ENCODE results near the gene EYS. TPM values are rescaled to one million over a fixed set of nuclear protein-coding genes. Genes with fewer than 3 reads are reported as not detected.
A peak's percentile ranks its signal among the peaks of the same experiment; 100 is the strongest.

The EYS gene
- total RNA-seq, 1 experiment from 2014 or later: not detected

DNA sequence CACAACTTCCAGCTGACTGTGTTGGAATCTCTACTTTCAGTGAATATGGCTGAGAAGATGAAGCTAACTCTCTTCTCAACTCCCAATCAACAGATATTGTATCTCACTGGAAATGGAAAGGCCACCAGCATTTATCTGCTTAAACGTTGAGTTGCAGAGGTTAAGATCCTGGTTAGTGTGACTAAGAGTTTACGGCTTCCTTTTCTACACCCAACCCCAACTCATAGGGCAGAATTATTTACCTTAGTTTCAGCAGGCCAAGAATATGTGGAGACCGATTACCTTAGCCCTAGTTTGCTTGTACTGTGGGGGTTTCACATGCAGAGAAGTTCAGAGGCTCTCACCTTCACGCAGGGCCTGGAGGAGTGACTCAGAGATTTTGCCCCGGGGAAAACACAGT is 1026.6 kb downstream of the EYS start:
- DNase-seq (ENCODE audit: extremely low read depth, low read depth): no peak

DNA sequence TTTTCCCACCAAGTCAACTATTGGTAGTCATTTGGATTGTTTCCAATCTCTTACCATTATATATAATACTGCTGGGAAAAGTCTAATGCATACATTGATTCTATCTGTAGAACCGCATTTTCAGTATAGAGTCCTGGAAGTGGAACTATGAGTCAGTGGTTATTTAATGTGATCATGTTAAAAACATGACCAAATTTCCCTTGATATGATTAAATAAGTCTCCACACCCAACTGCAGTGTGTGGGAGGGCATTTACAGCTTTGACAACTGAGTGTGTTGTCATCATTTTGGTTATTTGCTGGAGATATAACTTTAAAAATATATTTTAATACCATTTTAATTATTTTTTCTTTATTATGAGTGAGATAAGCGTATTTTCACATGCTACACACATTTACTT is 1027.6 kb downstream of the EYS start:
- DNase-seq (ENCODE audit: extremely low read depth, low read depth): no peak

- DNase-seq (ENCODE audit: extremely low read depth, low read depth): no peak
Measured at GRCh38 chr6:64672651-64673050, 1034.4 kb downstream of the EYS start.

- no peak for DNase-seq (ENCODE audit: extremely low read depth, low read depth)
Measured at GRCh38 chr6:64672131-64672530, 1034.9 kb downstream of the EYS start.

- no peak for DNase-seq (ENCODE audit: extremely low read depth, low read depth)
Measured at GRCh38 chr6:64665137-64665536, 1041.9 kb downstream of the EYS start.

GRCh38 chr6:64664480-64664879 is 1042.5 kb downstream of the EYS start:
- no peak for DNase-seq (ENCODE audit: extremely low read depth, low read depth)

DNA sequence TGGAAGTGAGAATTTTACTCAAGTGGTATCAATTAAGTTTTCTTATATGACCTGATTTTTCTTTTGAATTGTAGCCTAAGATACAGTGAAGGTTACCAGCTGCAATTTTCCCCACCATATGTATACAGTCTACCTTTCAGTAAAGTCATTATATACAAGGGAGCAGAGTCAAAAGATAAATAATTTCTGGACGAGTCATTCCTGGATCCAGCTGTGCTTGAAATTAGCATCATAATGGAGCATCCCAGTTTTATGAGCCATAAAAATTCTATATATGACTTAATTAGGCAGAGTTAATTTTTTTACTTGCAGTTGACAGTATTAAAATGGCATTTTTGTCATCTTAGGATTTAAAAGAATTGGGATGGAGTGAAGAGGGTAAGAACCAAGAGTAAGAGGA is 1063.0 kb downstream of the EYS start:
- DNase-seq (ENCODE audit: extremely low read depth, low read depth): no peak

- no peak for DNase-seq (ENCODE audit: extremely low read depth, low read depth)
Measured at GRCh38 chr6:64630901-64631300, 1076.1 kb downstream of the EYS start.

DNA sequence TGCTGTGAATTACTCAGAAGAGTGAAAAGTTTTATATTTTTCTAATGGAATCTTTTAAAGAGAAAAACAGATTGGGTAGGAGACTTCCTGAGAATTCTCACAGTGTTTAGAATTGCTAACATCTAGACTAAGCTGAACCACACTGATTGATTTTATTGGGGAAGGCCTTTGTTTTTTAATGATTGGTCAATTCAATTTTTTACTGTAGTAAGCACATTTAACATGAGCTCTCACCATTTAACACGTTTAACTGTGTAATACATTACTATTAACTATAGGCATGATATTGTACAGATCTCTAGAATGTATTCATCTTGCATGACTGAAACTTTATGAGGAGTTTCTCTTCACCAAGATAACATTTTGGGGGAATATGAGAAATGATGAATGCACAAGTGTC is 1084.1 kb downstream of the EYS start:
- no peak for DNase-seq (ENCODE audit: extremely low read depth, low read depth)

DNA sequence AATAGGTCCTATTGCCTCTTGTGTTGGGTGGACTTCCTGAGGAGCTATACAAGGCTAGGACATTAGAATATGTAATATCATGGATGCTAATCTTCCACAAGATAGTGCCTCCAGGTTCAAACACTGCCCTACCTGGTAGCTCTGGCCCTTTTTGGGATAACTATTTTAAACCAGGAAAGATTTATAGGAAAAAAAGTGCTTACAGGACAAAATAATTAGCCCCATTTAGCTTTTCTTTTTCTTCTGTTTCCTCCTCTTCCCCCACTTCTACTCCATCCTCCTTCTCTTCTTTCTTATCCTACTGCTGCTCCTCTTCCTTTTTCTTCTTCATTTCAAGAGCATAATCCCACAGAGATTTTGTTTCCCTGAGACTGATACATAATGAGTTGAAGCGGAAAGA is 1104.0 kb downstream of the EYS start:
- no peak for DNase-seq (ENCODE audit: extremely low read depth, low read depth)

DNA sequence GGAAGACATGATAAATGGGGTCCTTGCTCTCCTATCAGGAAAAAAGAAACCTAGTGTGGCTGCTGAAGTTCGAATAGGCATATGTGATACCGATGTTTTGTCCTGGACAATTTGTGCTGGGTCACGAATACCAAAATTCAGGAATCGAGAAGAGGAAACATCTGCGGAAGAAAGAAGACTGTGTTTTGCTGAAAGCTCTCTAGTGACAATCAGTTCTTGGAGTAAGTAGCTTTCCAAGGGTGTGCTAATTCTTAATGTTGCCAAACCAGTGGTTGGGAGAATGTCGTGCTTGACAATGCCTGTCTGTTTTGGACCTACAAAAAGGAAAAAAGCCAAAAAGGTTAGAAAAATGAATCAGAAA is 1115.4 kb downstream of the EYS start:
- DNase-seq (ENCODE audit: extremely low read depth, low read depth): no peak

GRCh38 chr6:64590965-64591675 is 1115.9 kb downstream of the EYS start:
- DNase-seq (ENCODE audit: extremely low read depth, low read depth): no peak

DNA sequence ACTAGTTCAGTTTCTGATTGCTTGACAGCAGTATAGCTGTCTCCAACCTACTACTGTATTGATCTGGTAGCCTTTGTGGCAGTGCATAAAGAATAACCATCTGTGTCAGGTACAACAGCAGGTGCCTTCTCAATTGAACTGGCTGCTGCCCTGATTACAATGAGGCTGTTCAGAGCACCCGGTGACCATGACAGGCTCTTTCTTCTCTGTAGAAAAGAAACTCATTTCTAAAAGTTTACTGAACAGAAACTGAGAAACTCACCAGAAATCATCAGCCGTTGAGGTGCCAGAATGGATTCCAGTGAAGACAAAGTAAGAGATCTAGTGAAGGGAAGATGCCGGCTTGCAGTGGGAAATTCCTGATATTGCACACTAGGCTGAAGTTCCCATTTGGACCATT is 1117.1 kb downstream of the EYS start:
- DNase-seq (ENCODE audit: extremely low read depth, low read depth): no peak

- peak; percentile 0 for DNase-seq (ENCODE audit: extremely low read depth, low read depth)
Measured at GRCh38 chr6:64580346-64580745, 1126.7 kb downstream of the EYS start.

DNA sequence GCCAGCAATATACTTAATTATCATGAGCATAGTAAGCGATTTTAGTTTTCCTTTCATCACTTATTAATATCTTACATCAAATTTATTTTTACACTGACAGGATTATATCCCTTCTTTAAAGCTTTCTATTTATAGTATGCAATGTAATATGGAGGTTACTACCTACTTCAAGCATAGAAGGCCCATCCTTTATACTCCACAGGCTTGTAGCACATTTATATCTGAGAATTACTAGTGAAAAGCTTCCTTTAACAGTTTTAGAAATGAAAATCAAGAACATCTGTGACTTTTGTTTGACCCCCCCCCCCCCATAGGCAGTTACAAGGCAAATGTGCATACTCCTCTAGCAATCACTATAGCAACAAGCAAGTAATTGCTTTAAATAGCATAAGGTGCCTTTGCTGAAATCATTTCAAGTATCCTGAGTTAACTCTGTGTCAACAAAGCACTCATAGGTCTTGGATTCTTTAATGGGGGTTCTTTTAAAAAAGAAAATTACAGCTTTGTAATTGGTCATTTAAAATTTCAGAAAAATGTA is 1153.7 kb downstream of the EYS start:
- no peak for DNase-seq (ENCODE audit: extremely low read depth, low read depth)

DNA sequence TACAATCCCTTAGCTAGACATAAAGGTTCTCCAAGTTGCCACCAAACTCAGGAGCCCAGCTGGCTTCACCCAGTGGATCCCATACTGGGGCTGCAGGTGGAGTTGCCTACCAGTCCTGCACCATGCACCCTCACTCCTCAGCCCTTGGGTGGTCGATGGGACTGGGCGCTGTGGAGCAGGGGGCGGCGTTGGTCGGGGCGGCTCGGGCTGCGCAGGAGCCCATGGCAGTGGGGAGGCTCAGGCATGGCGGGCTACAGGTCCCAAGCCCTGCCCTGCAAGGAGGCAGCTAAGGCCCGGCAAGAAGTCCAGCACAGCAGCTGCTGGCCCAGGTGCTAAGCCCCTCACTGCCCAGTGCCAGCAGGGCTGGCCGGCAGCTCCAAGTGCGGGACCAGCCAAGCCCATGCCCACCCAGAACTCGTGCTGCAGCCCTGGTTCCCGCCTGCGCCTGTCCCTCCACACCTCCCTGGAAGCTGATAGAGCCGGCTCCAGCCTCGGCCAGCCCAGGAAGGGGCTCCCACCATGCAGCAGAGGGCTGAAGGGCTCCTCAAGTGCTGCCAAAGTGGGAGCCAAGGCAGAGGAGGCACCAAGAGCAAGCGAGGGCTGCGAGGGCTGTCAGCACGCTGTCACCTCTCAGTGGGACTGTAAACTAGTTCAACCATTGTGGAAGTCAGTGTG is 1159.3 kb downstream of the EYS start:
- no peak for DNase-seq (ENCODE audit: extremely low read depth, low read depth)

DNA sequence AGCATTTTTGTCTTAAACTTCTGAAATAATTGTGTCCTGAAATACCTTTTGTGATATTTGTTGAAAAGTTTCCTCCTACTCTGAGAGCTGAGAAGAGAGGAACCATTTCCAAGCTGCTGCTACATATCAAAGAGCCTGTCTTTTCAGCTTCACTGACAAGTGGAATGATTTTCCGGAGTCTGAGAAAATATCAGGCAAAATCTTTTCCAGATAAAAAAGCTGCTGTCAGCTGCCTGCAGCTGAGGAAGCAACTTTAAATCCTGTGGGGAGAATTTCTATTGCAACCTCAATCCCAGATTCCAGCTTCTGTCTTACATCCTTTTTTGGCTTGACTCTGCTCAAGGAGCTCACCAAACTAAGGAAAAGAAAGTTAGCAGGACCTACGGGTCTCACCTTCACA is 1167.1 kb downstream of the EYS start:
- no peak for DNase-seq (ENCODE audit: extremely low read depth, low read depth)

GRCh38 chr6:64538722-64539121 is 1168.3 kb downstream of the EYS start:
- DNase-seq (ENCODE audit: extremely low read depth, low read depth): no peak

- DNase-seq (ENCODE audit: extremely low read depth, low read depth): no peak
Measured at GRCh38 chr6:64527899-64528298, 1179.1 kb downstream of the EYS start.

DNA sequence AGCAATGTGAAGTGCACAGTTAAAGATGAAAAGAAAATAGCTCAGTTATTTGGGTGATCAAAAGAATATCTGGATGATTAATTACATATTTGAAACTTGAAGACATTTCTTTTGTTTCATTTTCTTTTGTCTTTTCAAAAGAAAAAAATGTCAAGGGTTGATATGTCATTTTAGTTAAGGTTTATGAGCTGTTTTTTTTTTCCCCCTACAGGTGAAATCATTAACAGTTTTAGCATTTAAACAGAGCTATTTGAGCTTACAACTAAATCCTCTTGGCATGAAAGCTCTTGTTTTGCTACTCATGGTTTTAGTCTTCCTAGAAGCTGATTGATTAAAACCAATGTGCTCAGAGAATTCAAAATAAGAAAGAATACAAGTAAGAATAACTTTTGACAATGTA is 1184.2 kb downstream of the EYS start:
- no peak for DNase-seq (ENCODE audit: extremely low read depth, low read depth)

DNA sequence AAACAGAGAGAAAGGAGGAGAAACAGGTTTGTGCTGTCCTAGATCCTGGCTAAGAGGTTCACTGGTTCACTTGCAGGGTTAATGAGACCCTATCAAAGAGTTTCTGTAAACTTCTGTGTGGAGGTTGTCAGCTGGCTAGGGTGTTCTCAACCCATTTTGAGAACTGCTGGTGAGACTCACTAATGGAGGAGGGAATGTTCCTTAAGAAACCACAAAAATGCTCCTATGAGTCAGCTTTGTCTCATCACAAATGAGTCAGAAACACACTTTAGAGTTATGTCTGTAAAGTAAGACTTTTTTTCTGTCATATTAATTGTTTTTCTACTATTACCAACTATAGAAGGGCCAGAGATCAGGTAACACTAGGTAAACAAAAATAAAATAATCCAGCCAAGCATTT is 1187.0 kb downstream of the EYS start:
- DNase-seq (ENCODE audit: extremely low read depth, low read depth): peak; percentile 7

DNA sequence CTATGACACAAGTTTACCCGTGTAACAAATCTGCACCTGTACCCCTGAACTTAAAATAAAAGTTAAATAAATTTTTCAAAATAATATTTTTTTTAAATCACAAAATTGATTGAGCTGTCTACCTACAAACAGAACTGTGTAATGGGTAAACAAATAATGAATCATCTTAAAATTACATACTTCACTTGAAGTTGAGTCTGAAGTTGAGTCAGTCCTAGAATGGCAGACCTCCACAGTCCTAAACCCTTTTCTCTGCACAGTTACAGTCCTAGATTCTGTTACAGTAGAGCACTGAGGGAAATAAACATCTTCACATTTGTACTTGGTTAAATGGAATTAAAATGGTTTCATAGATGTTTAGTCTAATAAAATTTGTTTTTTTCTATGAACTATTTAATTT is 1190.6 kb downstream of the EYS start:
- no peak for DNase-seq (ENCODE audit: extremely low read depth, low read depth)
